GOT3 (cell line): Measurements from ENCODE around the gene PTPN2.

Experiments used
- DNase-seq: peaks from one replicate; lab custom pipeline; 2025; ENCODE audit warnings: mixed read lengths; lab: John Stamatoyannopoulos, UW

PTPN2 gene

GRCh38 chr18:12857991-12858544, 26.0 kb downstream of the PTPN2 start:
- no peak for DNase-seq

- no peak for DNase-seq
These were observed 26.7 kb downstream of the PTPN2 start for GRCh38 chr18:12857215-12857905.

DNA sequence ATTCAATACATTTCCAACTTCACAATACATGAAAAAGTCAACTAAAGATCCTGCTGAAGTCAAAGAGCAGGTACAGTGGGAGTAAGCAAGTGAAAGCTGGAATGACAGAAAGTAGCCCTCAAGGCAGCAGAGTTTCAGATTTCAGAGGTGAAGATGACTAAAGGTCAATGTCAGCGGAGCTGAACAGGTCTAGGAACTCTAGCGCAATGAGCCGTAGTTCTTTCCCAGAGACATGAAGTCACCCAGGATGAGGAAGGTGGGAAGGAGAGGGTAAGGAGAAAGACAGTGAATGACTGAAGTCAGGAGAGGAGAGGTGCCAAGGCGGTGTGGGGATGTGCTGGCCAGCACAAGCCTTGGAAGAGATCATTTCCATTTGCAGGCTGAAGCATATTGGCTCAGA, 28.1 kb downstream of the PTPN2 start:
- DNase-seq = no peak

DNA sequence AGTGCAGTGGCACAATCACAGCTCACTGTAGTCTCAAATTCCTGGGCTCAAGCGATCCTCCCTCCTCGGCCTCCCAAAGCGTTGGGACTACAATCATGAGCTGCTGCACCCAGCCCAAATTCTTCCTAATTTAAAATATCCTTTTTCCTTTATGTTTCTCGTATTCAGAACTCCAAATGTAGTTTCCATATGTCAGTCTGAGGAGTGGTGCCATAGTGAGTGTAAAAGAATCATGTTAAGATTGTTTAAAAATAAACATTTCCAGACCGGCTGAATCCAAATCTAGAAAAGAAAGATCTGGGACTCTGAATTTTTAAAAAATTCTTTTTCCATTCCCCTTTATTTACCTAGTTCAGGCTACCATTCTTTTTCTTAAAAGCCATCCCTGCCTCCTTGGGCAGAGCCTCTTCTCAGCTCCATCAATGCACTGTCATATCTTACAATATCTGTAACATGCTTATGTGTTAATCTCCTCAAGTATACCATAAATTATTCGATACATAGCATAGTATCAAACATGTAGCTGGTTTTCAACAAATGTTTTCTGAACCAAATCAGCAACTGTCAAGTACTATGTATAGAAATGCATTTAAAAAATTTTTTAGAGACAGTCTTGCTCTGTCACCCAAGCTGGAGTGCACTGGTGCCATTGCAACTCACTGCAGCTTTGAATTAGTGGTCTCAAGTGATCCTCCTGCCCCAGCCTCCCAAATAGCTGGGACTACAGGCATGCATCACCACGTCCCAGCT, 31.3 kb downstream of the PTPN2 start:
- DNase-seq = no peak

DNA sequence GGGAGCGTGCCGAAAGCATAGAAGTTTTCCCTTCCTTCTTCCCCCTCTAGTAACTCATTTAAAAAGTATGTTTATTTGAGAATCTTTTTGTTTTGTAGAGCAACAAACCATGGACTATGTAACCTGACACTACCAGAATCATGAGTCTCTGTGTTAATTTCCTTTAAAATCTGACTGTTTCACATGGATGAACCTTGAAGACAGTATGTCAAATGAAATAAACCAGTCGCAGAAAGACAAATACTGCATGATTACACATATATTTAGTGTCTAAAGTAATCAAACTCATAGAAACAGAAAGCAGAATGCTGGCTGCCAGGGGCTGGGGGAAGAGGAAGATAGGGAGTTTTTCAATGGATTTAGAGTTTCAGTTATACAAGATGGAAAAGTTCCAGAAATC, 32.3 kb downstream of the PTPN2 start:
- no peak for DNase-seq

DNA sequence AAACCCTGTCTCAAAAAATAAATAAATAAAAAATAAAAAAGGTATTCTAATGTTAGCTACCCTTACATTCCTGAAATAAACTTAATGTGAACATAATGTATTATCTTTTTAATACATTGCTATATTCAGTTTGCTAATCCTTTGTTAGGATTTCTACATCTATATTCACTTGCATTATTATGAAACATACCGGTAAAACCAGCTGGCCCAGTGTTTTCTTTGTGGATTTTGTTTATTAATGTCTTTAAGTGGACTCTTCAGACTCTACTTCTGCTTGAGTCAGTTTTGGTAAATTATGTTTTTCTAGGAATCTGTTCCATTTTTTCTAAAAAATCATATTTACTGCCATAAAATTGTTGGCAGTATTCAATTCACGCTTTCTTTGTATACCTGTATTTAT, 34.5 kb downstream of the PTPN2 start:
- DNase-seq = no peak

DNA sequence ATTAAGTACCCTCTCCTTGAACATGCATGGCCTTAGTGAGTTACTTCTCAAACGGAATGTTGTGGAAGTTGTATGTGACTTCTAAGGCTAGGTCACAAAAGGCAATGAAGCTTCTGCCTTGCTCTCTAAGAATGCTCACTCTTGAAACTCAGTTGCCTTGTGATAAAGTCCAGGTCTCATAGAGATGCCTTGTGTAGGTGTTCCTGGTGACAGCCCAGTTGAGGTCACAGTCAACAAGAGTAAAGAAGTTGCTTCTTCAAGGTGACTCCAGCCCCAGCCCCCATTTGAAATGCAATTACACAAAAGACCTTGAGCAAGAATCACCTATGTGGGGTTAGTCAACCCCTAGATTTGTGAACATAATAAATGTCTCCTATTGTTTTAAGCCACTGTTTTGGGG, 35.6 kb downstream of the PTPN2 start:
- no peak for DNase-seq

DNA sequence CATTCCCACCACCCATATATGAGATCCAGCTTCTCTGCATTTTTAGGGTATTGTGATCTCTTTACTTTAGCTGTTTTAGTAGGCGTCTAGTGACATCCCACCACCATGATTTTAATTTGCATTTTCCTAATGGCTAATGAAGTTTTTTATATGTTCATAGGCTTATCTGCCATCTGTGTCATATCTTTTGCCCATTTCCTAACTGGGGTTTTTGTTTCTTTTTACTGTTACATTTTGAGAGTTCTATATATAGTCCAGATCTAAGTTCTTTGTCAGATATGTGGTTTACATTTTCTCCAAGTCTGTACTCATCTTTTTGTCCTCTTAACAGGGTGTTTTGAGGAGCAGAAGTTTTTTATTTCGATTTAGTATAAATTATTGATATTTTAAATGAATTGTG, 39.6 kb downstream of the PTPN2 start:
- DNase-seq = no peak

GRCh38 chr18:12843420-12844350, 40.4 kb downstream of the PTPN2 start:
- DNase-seq = no peak

DNA sequence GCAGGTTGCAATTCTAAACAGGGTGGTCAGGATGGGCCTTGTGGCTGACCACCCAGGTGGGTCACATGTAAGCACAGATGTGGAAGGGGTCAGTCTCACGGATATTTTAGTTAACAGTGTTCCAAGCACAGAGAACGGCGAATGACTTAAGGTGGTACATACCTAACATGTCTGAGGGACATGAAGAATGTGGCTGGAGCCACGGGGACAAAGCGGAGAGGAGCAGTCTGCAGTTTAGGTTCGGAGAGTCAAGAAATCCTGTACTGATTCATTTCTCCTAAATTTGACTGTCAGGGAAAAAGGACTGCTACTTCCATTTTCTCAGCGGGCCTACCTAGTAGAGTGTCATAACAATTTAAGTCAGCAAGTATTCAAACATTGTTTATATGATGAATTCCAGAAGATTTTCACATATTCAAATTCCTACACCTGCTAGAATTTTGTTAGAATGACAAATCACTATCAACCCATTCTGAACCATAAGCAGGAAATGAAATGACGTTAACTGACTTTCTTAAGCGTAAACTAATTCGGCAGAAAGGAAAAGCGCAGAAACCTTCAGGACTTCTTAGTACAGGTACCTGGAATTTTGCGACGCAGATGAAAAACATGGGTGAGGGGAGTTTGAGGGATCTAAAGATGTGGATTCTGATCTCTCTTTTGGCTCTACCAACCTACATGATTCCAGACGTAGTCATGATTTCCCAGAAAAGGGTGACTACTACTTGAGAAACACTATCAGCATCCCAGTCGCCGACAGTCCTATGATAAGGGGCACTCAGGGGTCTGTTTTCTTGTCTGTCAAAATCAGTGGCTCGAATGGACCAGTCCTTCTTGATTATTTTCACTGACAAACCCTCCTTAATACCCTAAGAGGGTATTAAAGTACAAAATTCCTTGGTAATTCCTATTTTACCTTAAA, 41.3 kb downstream of the PTPN2 start:
- DNase-seq = no peak

GRCh38 chr18:12841070-12841469, 43.0 kb downstream of the PTPN2 start:
- DNase-seq = no peak

DNA sequence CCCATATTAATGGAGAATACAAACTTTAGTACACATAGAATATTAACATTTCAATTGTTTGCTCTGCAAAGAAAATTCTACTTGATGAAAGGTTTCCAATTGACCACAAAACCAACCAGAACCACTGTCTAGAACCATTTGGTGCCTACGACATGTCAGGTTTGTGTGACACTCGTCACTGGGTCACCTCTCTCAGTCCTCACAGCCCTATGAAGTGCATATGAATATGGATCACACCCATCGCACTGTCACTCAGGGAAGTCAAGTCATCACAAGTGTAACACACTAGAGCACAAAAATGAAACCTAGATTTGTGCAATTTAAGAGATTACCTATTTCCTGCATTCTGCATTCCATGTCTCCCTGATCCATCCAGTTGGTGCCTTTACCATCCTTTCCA, 43.7 kb downstream of the PTPN2 start:
- DNase-seq = no peak

- no peak for DNase-seq
These were observed 44.4 kb downstream of the PTPN2 start for GRCh38 chr18:12839526-12840196.

- no peak for DNase-seq
These were observed 44.9 kb downstream of the PTPN2 start for GRCh38 chr18:12839057-12839525.

GRCh38 chr18:12838178-12838634, 45.8 kb downstream of the PTPN2 start:
- no peak for DNase-seq

GRCh38 chr18:12837747-12838146, 46.3 kb downstream of the PTPN2 start:
- no peak for DNase-seq

DNA sequence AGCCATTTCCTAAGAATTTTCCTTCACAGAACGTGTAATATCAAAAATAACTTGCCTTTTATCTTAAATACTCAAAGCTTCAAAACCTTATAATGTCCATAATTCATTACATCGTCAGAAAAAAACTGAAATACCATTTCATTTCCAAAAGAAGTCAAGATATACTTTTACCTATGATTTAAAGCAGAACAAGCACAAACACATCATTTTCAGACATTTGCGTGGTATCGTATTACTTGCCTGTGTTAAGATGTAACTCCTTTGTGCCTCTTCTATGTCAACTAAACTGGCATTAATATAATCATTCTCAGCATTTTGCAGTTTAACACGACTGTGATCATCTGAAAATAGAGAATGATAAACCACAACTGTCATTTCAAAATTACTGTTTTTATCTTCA, 47.5 kb downstream of the PTPN2 start:
- no peak for DNase-seq

GRCh38 chr18:12828116-12829051, 55.7 kb downstream of the PTPN2 start:
- no peak for DNase-seq

DNA sequence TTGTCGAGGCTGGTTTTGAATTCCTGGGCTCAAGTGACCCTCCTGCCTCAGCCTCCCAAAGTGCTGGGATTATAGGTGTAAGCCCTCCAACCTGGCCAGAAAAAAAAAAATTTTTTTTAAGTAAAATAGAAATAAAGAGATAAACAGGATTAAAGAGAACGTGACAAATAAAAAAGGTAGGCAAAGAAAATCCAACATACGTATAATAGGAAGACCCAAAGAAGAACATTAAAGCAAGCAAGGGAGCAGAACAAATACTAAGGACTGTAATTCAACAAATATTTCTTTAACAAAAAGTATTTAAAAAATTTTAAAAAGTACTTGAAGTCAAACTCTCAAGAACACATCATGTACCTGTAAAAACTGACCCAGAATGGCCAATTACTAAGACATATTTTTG, 56.4 kb downstream of the PTPN2 start:
- no peak for DNase-seq
